ENCODE measurements around the gene KIAA1328. TPM values are rescaled to one million over a fixed set of nuclear protein-coding genes. Genes with fewer than 3 reads are reported as not detected.

The KIAA1328 gene
- total and polyA plus RNA-seq, 2 experiments from 2014 or later = 3.3 to 12.5 TPM

GRCh38 chr18:37249895-37250618, 421.1 kb downstream of the KIAA1328 start:
- H3K27ac ChIP-seq = no peak overlapping the region
- TF ChIP-seq, protein P1, sequence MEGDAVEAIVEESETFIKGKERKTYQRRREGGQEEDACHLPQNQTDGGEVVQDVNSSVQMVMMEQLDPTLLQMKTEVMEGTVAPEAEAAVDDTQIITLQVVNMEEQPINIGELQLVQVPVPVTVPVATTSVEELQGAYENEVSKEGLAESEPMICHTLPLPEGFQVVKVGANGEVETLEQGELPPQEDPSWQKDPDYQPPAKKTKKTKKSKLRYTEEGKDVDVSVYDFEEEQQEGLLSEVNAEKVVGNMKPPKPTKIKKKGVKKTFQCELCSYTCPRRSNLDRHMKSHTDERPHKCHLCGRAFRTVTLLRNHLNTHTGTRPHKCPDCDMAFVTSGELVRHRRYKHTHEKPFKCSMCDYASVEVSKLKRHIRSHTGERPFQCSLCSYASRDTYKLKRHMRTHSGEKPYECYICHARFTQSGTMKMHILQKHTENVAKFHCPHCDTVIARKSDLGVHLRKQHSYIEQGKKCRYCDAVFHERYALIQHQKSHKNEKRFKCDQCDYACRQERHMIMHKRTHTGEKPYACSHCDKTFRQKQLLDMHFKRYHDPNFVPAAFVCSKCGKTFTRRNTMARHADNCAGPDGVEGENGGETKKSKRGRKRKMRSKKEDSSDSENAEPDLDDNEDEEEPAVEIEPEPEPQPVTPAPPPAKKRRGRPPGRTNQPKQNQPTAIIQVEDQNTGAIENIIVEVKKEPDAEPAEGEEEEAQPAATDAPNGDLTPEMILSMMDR (IDR thresholded peaks at IDR 0.05; ENCODE audit: poor library complexity) = no peak
- TF ChIP-seq EZH2phosphoT487 (IDR thresholded peaks at IDR 0.05; ENCODE audit: low read depth, severe bottlenecking, unreplicated experiment) = no peak
- H3K9me2 ChIP-seq (replicated peaks; ENCODE audit: insufficient read depth) = no peaks in the 10 kb centered on the region
- 86% methylated on average over 6 of the region's 6 CpGs for WGBS (ENCODE audit: low lambda C conversion rate, missing lambda C conversion rate)
- H3K4me3 ChIP-seq = no peak overlapping the region
- peaks cover 10% of the 10 kb centered on the region for H3K4me1 ChIP-seq (ENCODE audit: insufficient read depth)
- no peaks in the 10 kb centered on the region for H3K36me3 ChIP-seq (replicated peaks; ENCODE audit: insufficient read depth, low read depth)
- H4K20me1 ChIP-seq (ENCODE audit: insufficient read depth, poor library complexity, severe bottlenecking) = no peaks in the 10 kb centered on the region
- H3K9me3 ChIP-seq (ENCODE audit: low read depth) = no peaks in the 10 kb centered on the region
- H3K79me2 ChIP-seq = no peaks in the 10 kb centered on the region
- H2AFZ ChIP-seq = no peak overlapping the region
- no peak for DNase-seq (ENCODE audit: low spot score)
- H3K27me3 ChIP-seq = no peaks in the 10 kb centered on the region
- H3K4me2 ChIP-seq = no peak overlapping the region

GRCh38 chr18:37251679-37252078, 422.8 kb downstream of the KIAA1328 start:
- no peak overlapping the region for H3K4me3 ChIP-seq
- no peaks in the 10 kb centered on the region for H3K79me2 ChIP-seq
- H3K27me3 ChIP-seq = peaks cover 5% of the 10 kb centered on the region
- 73% methylated on average over 3 of the region's 3 CpGs for WGBS (ENCODE audit: low lambda C conversion rate, missing lambda C conversion rate)
- no peak overlapping the region for H2AFZ ChIP-seq
- H4K20me1 ChIP-seq (ENCODE audit: insufficient read depth, poor library complexity, severe bottlenecking) = no peaks in the 10 kb centered on the region
- DNase-seq (ENCODE audit: low spot score) = no peak
- no peak overlapping the region for H3K4me2 ChIP-seq
- H3K4me1 ChIP-seq (ENCODE audit: insufficient read depth) = peaks cover 10% of the 10 kb centered on the region
- no peak overlapping the region for H3K27ac ChIP-seq
- H3K9me3 ChIP-seq (ENCODE audit: low read depth) = no peaks in the 10 kb centered on the region
- TF ChIP-seq EZH2phosphoT487 (IDR thresholded peaks at IDR 0.05; ENCODE audit: low read depth, severe bottlenecking, unreplicated experiment) (no peak), EZH2 (IDR thresholded peaks at IDR 0.05; ENCODE audit: borderline replicate concordance) (no peak)
- TF ChIP-seq, protein P1 (IDR thresholded peaks at IDR 0.05; ENCODE audit: poor library complexity) = no peak
- no peaks in the 10 kb centered on the region for H3K36me3 ChIP-seq (replicated peaks; ENCODE audit: insufficient read depth, low read depth)
- no peaks in the 10 kb centered on the region for H3K9me2 ChIP-seq (replicated peaks; ENCODE audit: insufficient read depth)

GRCh38 chr18:37252342-37252741, 423.4 kb downstream of the KIAA1328 start:
- no peak for DNase-seq (ENCODE audit: low spot score)
- H2AFZ ChIP-seq = no peak overlapping the region
- no peak overlapping the region for H3K27ac ChIP-seq
- peaks cover 10% of the 10 kb centered on the region for H3K4me1 ChIP-seq (ENCODE audit: insufficient read depth)
- no peak overlapping the region for H3K4me3 ChIP-seq
- no peaks in the 10 kb centered on the region for H3K9me2 ChIP-seq (replicated peaks; ENCODE audit: insufficient read depth)
- peak overlapping the region; percentile 99 for H3K4me2 ChIP-seq
- 88% methylated on average over 3 of the region's 3 CpGs for WGBS (ENCODE audit: low lambda C conversion rate, missing lambda C conversion rate)
- no peak for TF ChIP-seq EZH2 (IDR thresholded peaks at IDR 0.05; ENCODE audit: borderline replicate concordance)
- TF ChIP-seq EZH2phosphoT487 (IDR thresholded peaks at IDR 0.05; ENCODE audit: low read depth, severe bottlenecking, unreplicated experiment) = no peak
- TF ChIP-seq, protein P1 (IDR thresholded peaks at IDR 0.05; ENCODE audit: poor library complexity) = no peak
- H3K27me3 ChIP-seq = peaks cover 5% of the 10 kb centered on the region
- H4K20me1 ChIP-seq (ENCODE audit: insufficient read depth, poor library complexity, severe bottlenecking) = no peaks in the 10 kb centered on the region
- H3K36me3 ChIP-seq (replicated peaks; ENCODE audit: insufficient read depth, low read depth) = no peaks in the 10 kb centered on the region
- H3K79me2 ChIP-seq = no peaks in the 10 kb centered on the region
- H3K9me3 ChIP-seq (ENCODE audit: low read depth) = no peaks in the 10 kb centered on the region
